ENCODE measurements around the gene VAV2. TPM values are rescaled to one million over a fixed set of nuclear protein-coding genes. Genes with fewer than 3 reads are reported as not detected.
A peak's percentile ranks its signal among the peaks of the same experiment; 100 is the strongest.

The VAV2 gene
- total and polyA plus RNA-seq, 7 donors: 3.8 to 23.3 (median 7.2) TPM

DNA sequence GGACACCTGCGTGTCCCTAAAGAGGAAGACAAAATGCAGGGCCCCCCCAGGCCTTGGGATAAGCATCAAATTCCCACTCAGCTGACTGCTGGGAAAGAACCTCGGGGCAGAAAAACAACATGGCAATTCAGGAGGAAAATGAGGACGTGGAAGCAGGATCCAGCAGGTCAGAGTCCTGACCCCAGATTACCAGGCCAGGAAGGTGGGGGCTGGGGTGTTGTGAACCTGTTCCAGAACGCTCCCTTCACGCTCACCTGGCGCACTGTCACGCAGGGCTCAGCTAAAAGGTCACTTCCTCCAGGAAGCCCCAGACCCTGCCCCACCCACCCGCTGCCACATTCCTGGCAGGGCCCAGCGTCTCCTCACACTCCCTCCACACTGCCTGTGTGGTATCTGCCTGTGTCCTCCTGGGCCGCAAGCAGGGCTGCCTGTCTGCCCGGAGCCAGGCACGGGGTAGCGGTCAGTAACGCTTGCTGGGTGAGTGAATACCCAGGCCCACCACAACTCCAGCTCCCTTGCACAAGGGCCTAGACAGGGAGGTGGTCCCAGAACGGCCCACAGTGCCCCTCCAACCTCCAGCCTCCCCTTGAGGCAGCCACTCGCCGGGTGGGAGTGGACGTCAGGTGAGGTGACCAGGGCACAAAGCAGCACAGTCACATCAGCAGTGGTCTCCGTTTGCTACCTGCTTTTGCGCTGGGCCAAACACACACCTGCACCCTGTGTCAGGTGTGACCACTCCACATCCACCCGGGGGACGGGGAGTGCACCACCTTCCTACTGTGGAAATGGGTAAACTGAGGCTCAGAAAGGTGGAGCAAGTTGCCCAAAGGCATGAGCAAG, 18.1 kb downstream of the VAV2 start:
- H3K27ac ChIP-seq: no peak overlapping the region
- H3K27me3 ChIP-seq: no peaks in the 10 kb centered on the region
- no peaks in the 10 kb centered on the region for H3K36me3 ChIP-seq
- TF ChIP-seq EP300 (IDR thresholded peaks at IDR 0.05) (no peak), POLR2A (IDR thresholded peaks at IDR 0.05) (no peak), POLR2AphosphoS5 (IDR thresholded peaks at IDR 0.05) (no peak)
- TF ChIP-seq, protein P1, sequence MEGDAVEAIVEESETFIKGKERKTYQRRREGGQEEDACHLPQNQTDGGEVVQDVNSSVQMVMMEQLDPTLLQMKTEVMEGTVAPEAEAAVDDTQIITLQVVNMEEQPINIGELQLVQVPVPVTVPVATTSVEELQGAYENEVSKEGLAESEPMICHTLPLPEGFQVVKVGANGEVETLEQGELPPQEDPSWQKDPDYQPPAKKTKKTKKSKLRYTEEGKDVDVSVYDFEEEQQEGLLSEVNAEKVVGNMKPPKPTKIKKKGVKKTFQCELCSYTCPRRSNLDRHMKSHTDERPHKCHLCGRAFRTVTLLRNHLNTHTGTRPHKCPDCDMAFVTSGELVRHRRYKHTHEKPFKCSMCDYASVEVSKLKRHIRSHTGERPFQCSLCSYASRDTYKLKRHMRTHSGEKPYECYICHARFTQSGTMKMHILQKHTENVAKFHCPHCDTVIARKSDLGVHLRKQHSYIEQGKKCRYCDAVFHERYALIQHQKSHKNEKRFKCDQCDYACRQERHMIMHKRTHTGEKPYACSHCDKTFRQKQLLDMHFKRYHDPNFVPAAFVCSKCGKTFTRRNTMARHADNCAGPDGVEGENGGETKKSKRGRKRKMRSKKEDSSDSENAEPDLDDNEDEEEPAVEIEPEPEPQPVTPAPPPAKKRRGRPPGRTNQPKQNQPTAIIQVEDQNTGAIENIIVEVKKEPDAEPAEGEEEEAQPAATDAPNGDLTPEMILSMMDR (IDR thresholded peaks at IDR 0.05): no peak
- H3K9me3 ChIP-seq: no peaks in the 10 kb centered on the region
- intact Hi-C loops (cut with DNase I): no loop called here
- WGBS, 2 donors: 37 to 78% methylated on average over 22 of the region's 22 CpGs
- peaks cover 0 to 6% (median 5%) of the 10 kb centered on the region in 4 donors for H3K4me1 ChIP-seq
- DNase-seq: peak; percentile 39
- no peak overlapping the region for H3K4me3 ChIP-seq

DNA sequence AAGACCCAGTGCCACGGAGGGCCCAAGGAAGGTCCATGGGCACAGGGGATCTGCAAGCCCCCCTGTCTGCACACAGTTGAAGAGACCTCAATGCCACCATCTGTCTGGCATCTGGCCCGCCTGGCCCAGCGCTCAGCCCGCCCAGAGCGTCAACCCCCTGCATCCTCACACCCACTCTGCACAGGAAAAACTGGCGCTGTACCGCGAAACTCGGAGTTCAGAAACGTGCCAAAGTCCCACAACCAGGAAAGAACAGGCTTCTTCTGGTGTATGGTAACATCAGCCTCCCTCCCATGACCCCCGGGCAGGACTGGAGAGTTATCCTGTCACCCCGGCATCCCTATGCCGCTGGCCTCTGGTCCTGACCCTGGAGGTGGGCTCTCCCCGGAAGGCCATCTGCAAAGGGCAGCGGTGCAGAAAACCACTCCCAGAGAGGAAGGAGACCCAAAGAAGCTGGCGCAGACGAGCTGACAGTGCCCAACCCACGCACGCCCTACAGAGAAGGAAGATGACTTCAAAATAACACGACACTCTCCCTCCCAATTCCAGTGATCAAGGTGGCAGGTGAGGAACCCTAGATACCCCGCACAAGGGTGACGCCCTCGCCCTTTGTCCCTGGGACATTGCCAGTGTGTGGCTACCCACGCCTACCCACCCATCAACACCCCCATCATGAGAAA, 18.9 kb downstream of the VAV2 start:
- WGBS, 2 donors: 21 to 64% methylated on average over 24 of the region's 24 CpGs
- H3K4me1 ChIP-seq: no peaks in the 10 kb centered on the region
- intact Hi-C loops (cut with DNase I): no loop called here
- H3K27me3 ChIP-seq: no peaks in the 10 kb centered on the region
- H3K36me3 ChIP-seq: no peaks in the 10 kb centered on the region
- DNase-seq: no peak
- H3K27ac ChIP-seq: no peak overlapping the region
- H3K9me3 ChIP-seq: no peaks in the 10 kb centered on the region
- no peak overlapping the region for H3K4me3 ChIP-seq
- no peak for TF ChIP-seq POLR2A (IDR thresholded peaks at IDR 0.05)
- TF ChIP-seq, protein P1 (IDR thresholded peaks at IDR 0.05): no peak
- TF ChIP-seq POLR2AphosphoS5 (IDR thresholded peaks at IDR 0.05): no peak
- TF ChIP-seq EP300 (IDR thresholded peaks at IDR 0.05): no peak

DNA sequence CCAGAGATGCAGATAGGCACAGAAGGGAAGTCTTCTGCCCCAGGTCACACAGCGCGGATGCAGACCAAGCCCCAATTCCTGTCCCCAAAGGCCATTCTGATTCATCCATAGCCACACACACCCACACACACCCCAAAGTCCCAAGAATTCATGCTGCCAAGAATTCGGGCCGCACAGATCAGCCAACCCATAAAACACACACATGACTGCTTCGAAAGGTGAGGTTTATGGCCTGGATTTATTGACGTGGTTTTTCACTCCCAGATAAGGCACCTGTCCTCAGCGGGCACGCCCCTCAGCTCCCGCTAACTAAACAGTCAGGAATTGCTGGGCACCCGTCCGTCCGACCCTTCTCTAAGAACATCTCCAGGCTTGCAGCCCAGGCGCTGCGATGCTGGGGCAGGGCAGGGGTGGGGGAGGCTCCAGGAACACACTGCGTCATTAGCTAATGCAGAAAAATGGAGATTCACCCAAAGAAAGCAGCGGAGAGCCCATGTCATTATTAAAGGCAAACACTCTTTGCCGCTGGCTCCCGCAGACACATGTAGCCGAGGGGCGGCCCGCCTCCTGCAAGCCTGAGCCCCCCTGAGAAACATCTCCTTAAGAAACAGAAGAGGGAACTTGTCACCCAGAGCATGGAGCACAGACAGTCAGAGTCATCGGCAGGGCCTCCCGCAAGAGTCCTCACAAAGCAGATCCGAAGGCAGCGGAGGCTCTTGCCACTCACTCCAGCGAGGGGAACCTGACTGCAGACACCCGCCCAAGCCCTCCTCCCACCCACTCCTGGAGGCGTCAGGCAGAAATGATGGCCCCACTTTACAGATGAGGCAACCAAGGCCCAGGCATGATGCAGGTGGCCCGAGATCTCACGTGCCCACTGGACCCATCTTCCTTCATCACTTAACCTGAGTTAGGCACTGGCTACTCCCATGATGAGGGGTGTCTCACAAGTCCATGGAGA, 19.9 kb downstream of the VAV2 start:
- TF ChIP-seq POLR2A (IDR thresholded peaks at IDR 0.05): no peak
- no peak for TF ChIP-seq EP300 (IDR thresholded peaks at IDR 0.05)
- no peak overlapping the region for H3K27ac ChIP-seq
- no peaks in the 10 kb centered on the region for H3K9me3 ChIP-seq
- no peaks in the 10 kb centered on the region for H3K36me3 ChIP-seq
- 22 to 75% methylated on average over 30 of the region's 30 CpGs for WGBS, 2 donors
- H3K4me1 ChIP-seq: no peaks in the 10 kb centered on the region
- H3K27me3 ChIP-seq: no peaks in the 10 kb centered on the region
- no peak for DNase-seq
- no peak overlapping the region for H3K4me3 ChIP-seq
- intact Hi-C loops (cut with DNase I): no loop called here

DNA sequence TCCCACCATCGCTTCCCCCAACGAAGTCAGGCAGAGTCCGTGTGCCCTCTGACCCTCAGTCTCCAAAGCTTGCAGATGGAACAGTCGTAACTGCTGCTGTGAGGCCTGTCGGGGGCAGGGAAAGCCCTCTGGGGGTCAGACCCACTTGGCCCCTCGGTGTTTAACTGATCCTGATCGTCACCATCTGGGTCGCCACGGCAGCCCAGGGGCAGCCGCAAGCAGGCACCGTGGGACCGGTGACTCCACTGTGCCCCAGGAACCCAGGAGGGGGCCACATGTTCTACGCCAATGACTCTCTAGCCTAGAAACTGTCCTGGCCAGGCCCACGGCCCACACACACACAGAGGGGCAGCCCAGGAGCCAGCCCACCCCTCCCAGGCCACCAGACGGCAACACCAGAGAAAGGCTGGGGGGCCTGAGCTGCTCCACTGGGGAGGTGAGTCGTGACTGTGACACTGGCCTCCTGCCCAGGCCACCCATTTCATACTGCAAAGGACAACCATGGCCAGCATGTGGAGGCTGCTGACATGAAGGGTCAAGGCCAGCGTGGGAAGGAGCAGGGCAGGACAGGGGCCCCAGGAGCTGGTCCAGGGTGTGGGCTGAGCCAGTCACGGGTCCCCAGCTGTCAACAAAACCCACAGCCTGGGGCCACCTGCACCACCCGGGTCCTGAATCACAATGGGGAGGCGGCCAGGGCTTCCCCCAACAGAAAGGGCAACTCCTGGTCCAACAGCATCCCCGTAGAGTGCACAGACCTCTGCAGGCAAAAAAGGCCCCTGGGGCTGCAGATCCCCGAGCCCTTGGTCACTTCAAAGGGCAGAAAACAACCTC, 20.8 kb downstream of the VAV2 start:
- intact Hi-C loops (cut with DNase I): no loop called here
- Histone ChIP-seq H3K27ac (no peak overlapping the region), H3K27me3 (no peaks in the 10 kb centered on the region), H3K9me3 (no peaks in the 10 kb centered on the region), H3K36me3 (no peaks in the 10 kb centered on the region), H3K4me3 (no peak overlapping the region), H3K4me1 (no peaks in the 10 kb centered on the region)
- no peak for DNase-seq
- TF ChIP-seq POLR2AphosphoS5 (IDR thresholded peaks at IDR 0.05): no peak
- 50 to 71% methylated on average over 22 of the region's 22 CpGs for WGBS, 2 donors

DNA sequence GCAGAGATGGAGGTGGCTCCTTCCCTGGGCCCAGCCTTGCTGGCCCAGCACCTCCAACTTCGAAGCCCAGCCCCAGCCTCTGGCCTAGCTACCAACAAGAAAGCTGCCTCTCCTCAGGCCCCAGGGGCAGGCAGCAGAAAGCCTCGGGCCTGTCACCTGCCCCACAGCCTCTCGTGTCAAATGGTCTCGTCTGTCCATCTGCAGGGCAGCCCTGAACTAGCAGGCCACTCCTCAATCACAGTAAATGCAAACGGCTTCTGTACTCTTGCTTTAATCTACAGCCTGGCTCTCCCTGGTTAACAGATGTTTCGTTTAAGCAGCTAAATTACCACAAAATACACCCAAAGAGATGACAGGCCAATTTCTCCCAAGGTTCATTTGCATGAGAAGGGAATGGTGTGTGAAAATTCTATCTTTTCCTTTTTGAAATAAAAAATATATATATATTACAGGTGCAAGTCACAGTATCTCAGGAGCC, 21.5 kb downstream of the VAV2 start:
- intact Hi-C loops (cut with DNase I): no loop called here
- 74 to 75% methylated on average over 6 of the region's 6 CpGs for WGBS, 2 donors
- Histone ChIP-seq H3K9me3 (no peaks in the 10 kb centered on the region), H3K4me1 (no peaks in the 10 kb centered on the region), H3K27me3 (no peaks in the 10 kb centered on the region), H3K27ac (no peak overlapping the region), H3K36me3 (no peaks in the 10 kb centered on the region), H3K4me3 (no peak overlapping the region)
- TF ChIP-seq POLR2AphosphoS5 (IDR thresholded peaks at IDR 0.05) (no peak), POLR2A (IDR thresholded peaks at IDR 0.05) (no peak), EP300 (IDR thresholded peaks at IDR 0.05) (no peak)
- TF ChIP-seq, protein P1 (IDR thresholded peaks at IDR 0.05): no peak
- no peak for DNase-seq

Data from sigmoid colon (tissue), 7 donors.